A549 (cell line): ENCODE measurements around the gene PKDREJ. TPM values are rescaled to one million over a fixed set of nuclear protein-coding genes. Genes with fewer than 3 reads are reported as not detected.

Experiments used
- ATAC-seq, 2 experiments: fragments of 200-7000 bp in 1 of 2; fragments of >200 bp in 1 of 2; cut with Nextera tagmentation in 1 of 2; cut with Tn5 transposase in 1 of 2; 3 replicates each; pipeline versions ENCODE4 v1.8.0 to v1.9.1; 2018 to 2020; ENCODE audit warnings: mild to moderate bottlenecking in 1 of 2, moderate library complexity in 1 of 2
- CTCF ChIA-PET: fragments of 300-600 bp; sonication (Branson Sonifier 250); formaldehyde crosslinking; extraction: SDS; loops from one replicate; lab custom pipeline; 2021; ENCODE audit warnings: antibody characterized with exemption, inconsistent platforms; lab: Yijun Ruan, JAX
- POLR2A ChIA-PET: fragments of 350-600 bp; formaldehyde crosslinking; extraction: SDS; loops from one replicate; lab custom pipeline; 2021; ENCODE audit warnings: antibody characterized with exemption, inconsistent platforms; lab: Yijun Ruan, JAX
- DNase-seq, 2 experiments: peaks; one replicate each; pipeline versions ENCODE4 v3.0.0 to v3.0.0-alpha.2; 2011 to 2016; ENCODE audit warnings: low read depth in 1 of 2, low spot score in 1 of 2
- FAIRE-seq: peaks from 2 replicates; lab custom pipeline; 2011; peaks lifted over from hg19 to GRCh38; lab: Jason Lieb, UNC
- H3K27ac ChIP-seq, 2 experiments: fragments of >200 bp; sonication (Bioruptor Twin); formaldehyde crosslinking; 3 replicates each; pipeline ENCODE4 v1.5.1; 2016 to 2017
- H3K4me1 ChIP-seq: fragments of >200 bp; sonication (Bioruptor Twin); formaldehyde crosslinking; 3 replicates; pipeline ENCODE4 v1.6.1; 2016
- H3K4me2 ChIP-seq: fragments of >200 bp; sonication (Bioruptor Twin); formaldehyde crosslinking; 3 replicates; pipeline ENCODE4 v1.6.1; 2016
- H3K4me3 ChIP-seq: fragments of >200 bp; sonication (Bioruptor Twin); formaldehyde crosslinking; 3 replicates; pipeline ENCODE4 v1.5.1; 2016
- H3K9me3 ChIP-seq: fragments of >200 bp; sonication (Bioruptor Twin); formaldehyde crosslinking; 3 replicates; pipeline ENCODE4 v1.6.1; 2016
- CBX2 ChIP-seq: fragments of 200-600 bp; sonication (generic); IDR thresholded peaks from 2 replicates; pipeline ENCODE4 v1.6.1; 2016; ENCODE audit warnings: low read depth, mild to moderate bottlenecking, borderline replicate concordance
- CBX8 ChIP-seq: fragments of 200-600 bp; sonication (generic); IDR thresholded peaks from 2 replicates; pipeline ENCODE4 v1.6.1; 2016
- EHF ChIP-seq: fragments of 250-450 bp; sonication (Bioruptor Pico); IDR thresholded peaks from 2 replicates; pipeline ENCODE4 v1.5.0; 2020; ENCODE audit warnings: mild to moderate bottlenecking
- EHMT2 ChIP-seq: fragments of 200-600 bp; sonication (generic); IDR thresholded peaks from 2 replicates; pipeline ENCODE4 v1.6.1; 2016; ENCODE audit warnings: antibody characterized with exemption, low read depth, mild to moderate bottlenecking, moderate library complexity
- JUN ChIP-seq, 2 experiments: fragments of >200 bp; sonication (Bioruptor Twin); formaldehyde crosslinking; IDR thresholded peaks; 2 replicates in 1 of 2; 3 replicates in 1 of 2; pipeline ENCODE4 v1.6.1; 2016 to 2017
- MAFK ChIP-seq: fragments of 450-650 bp; IDR thresholded peaks from 2 replicates; pipeline ENCODE4 v1.6.1; 2014; ENCODE audit not compliant: partially characterized antibody
- MAZ ChIP-seq: fragments of 150-350 bp; IDR thresholded peaks from 2 replicates; pipeline ENCODE4 v1.6.1; 2014; ENCODE audit warnings: antibody characterized with exemption, low read depth, low read length, borderline replicate concordance
- PHF8 ChIP-seq: fragments of 200-600 bp; sonication (generic); IDR thresholded peaks from 2 replicates; pipeline ENCODE4 v1.6.1; 2016; ENCODE audit warnings: low read depth, mild to moderate bottlenecking, antibody characterized with exemption, moderate library complexity, borderline replicate concordance
- RFX5 ChIP-seq: fragments of 450-650 bp; IDR thresholded peaks from 2 replicates; pipeline ENCODE4 v1.7.1; 2014; ENCODE audit warnings: antibody characterized with exemption, mild to moderate bottlenecking, moderate library complexity
- RNF2 ChIP-seq: fragments of 200-600 bp; sonication (generic); IDR thresholded peaks from 2 replicates; pipeline ENCODE4 v1.6.1; 2016; ENCODE audit warnings: low read depth, mild to moderate bottlenecking, antibody characterized with exemption, moderate library complexity, borderline replicate concordance
- SMC3 ChIP-seq: fragments of >200 bp; sonication (Bioruptor Twin); formaldehyde crosslinking; IDR thresholded peaks from 3 replicates; pipeline ENCODE4 v1.6.1; 2018; ENCODE audit warnings: inconsistent platforms
- ZNF302 ChIP-seq: fragments of 250-450 bp; sonication (Bioruptor Pico); IDR thresholded peaks from 2 replicates; pipeline ENCODE4 v1.9.0; 2021; ENCODE audit warnings: inconsistent platforms, mild to moderate bottlenecking, moderate library complexity
- WGBS: methylation state at CpG from one replicate; pipeline ENCODE4 v1.1.6; 2017; ENCODE audit errors: missing lambda C conversion rate; 5-methylcytosine and 5-hydroxymethylcytosine counted together
- polyA plus RNA-seq, 4 experiments: library from polyadenylated mRNA; depleted of rRNA in 3 of 4; stranded (reverse); fragments of >200 nt; fragmentation: RNase III in 1 of 4; extraction: RNeasy Plus Mini Kit Qiagen cat#74134 plus additional on column Dnase treatment in 1 of 4; gene quantifications; 2 replicates in 3 of 4; 3 replicates in 1 of 4; pipeline ENCODE4 v1.2.3, GENCODE V29; 2011 to 2017
- TF ChIP-seq, protein P1 (sequence below): fragments of 450-650 bp; IDR thresholded peaks from 2 replicates; pipeline ENCODE4 v1.6.1; 2014; ENCODE audit warnings: antibody characterized with exemption
- TF ChIP-seq, protein P2 (sequence below): fragments of 200-600 bp; sonication (generic); IDR thresholded peaks from 2 replicates; pipeline ENCODE4 v1.6.1; 2016; ENCODE audit warnings: antibody characterized with exemption, mild to moderate bottlenecking, moderate library complexity
- TF ChIP-seq, protein P3 (sequence below): IDR thresholded peaks from 2 replicates; pipeline ENCODE4 v1.6.1; 2012
- TF ChIP-seq, protein P4 (sequence below): fragments of 250-450 bp; sonication (Bioruptor Pico); IDR thresholded peaks from 2 replicates; pipeline ENCODE4 v1.5.0; 2021; ENCODE audit warnings: mild to moderate bottlenecking, moderate library complexity, borderline replicate concordance

The PKDREJ gene
- polyA plus RNA-seq, 2 of the 4 experiments (the other 2 are of a cell fraction), result not detected

DNA sequence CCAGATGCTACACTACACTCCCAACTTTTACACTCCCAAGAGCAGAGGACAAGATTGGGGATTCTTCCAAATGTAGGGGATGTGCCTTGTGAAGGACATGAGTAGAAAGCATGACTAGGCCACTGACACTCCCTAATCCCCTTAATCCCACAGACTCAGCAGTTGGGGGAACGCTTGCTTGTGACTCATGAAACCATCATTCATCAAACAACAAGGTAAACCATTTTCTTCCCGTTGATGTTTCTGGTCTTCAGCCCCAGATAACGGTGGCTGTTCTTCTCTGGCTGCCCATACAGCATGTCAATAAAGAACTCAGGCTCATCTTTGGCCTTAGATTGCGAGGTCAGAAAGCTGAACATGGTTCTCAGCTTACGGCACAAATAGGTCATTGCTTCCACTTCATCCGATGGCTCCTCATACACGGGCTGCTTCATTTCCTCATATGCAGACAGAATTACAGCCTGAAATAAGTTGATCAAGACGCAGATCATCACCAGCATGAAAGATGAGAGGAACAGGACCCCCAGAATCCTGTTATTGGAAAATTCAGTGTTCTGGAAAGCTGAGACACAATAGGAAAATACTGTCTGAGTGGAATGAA lies 6.7 kb downstream of the PKDREJ start:
- FAIRE-seq (no peak), DNase-seq (no peak), ATAC-seq (no peak)
- 58% methylated on average over 8 of the region's 8 CpGs for WGBS
- Histone ChIP-seq H3K4me1 (no peaks in the 10 kb centered on the region), H3K27ac (no peak overlapping the region), H3K4me2 (no peak overlapping the region), H3K9me3 (no peaks in the 10 kb centered on the region), H3K4me3 (no peak overlapping the region)
- TF ChIP-seq MAZ, result no peak
- TF ChIP-seq EHMT2, result no peak
- POLR2A ChIA-PET, result no interaction called here
- CTCF ChIA-PET, result no interaction called here

DNA sequence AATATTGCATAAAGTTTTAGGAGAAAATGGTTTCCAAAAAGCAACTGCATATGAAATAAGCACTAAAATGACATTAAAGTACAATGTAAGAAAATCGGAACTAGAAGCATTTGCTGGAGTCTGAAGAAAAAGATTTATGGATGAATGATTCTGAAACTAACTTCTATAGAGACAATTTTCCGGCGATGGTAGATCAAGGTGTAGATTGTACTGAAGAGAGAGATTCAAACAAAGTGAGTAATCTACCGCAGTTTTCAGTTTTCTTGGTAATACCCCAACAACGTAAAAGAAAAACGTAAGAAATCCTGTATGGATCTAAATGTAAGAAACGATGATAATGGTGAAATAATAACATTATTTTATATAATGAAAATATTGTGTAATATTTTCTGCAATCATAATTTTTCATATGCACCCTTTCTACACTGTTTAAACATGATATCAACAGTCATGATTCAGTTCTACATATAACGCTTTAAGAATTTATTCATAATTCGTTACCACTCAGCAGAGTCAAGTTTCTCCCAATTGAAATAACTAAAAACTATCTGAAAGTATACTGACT lies 11.2 kb downstream of the PKDREJ start:
- no peak for DNase-seq
- peaks cover 5% of the 10 kb centered on the region; the same call in 1 of the 3 replicates for H3K4me1 ChIP-seq
- no peak overlapping the region for H3K4me3 ChIP-seq
- no peak overlapping the region; the same call in 2 of the 3 replicates for H3K4me2 ChIP-seq
- ChIA-PET CTCF (no interaction called here), POLR2A (no interaction called here)
- ATAC-seq, result no peak
- no peak for FAIRE-seq
- WGBS, result 91% methylated on average over 9 of the region's 9 CpGs
- no peak overlapping the region for H3K27ac ChIP-seq
- H3K9me3 ChIP-seq, result no peaks in the 10 kb centered on the region
- TF ChIP-seq, protein P1, sequence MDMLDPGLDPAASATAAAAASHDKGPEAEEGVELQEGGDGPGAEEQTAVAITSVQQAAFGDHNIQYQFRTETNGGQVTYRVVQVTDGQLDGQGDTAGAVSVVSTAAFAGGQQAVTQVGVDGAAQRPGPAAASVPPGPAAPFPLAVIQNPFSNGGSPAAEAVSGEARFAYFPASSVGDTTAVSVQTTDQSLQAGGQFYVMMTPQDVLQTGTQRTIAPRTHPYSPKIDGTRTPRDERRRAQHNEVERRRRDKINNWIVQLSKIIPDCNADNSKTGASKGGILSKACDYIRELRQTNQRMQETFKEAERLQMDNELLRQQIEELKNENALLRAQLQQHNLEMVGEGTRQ, result no peak
- no peak for TF ChIP-seq CBX8
- TF ChIP-seq, protein P2, sequence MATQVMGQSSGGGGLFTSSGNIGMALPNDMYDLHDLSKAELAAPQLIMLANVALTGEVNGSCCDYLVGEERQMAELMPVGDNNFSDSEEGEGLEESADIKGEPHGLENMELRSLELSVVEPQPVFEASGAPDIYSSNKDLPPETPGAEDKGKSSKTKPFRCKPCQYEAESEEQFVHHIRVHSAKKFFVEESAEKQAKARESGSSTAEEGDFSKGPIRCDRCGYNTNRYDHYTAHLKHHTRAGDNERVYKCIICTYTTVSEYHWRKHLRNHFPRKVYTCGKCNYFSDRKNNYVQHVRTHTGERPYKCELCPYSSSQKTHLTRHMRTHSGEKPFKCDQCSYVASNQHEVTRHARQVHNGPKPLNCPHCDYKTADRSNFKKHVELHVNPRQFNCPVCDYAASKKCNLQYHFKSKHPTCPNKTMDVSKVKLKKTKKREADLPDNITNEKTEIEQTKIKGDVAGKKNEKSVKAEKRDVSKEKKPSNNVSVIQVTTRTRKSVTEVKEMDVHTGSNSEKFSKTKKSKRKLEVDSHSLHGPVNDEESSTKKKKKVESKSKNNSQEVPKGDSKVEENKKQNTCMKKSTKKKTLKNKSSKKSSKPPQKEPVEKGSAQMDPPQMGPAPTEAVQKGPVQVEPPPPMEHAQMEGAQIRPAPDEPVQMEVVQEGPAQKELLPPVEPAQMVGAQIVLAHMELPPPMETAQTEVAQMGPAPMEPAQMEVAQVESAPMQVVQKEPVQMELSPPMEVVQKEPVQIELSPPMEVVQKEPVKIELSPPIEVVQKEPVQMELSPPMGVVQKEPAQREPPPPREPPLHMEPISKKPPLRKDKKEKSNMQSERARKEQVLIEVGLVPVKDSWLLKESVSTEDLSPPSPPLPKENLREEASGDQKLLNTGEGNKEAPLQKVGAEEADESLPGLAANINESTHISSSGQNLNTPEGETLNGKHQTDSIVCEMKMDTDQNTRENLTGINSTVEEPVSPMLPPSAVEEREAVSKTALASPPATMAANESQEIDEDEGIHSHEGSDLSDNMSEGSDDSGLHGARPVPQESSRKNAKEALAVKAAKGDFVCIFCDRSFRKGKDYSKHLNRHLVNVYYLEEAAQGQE, result no peak
- TF ChIP-seq ZNF302 (CRISPR knock-in tag), result no peak
- TF ChIP-seq RNF2, result no peak
- TF ChIP-seq JUN (IDR thresholded peaks at IDR 0.05), result no peak
- no peak for TF ChIP-seq EHF
- TF ChIP-seq, protein P3, sequence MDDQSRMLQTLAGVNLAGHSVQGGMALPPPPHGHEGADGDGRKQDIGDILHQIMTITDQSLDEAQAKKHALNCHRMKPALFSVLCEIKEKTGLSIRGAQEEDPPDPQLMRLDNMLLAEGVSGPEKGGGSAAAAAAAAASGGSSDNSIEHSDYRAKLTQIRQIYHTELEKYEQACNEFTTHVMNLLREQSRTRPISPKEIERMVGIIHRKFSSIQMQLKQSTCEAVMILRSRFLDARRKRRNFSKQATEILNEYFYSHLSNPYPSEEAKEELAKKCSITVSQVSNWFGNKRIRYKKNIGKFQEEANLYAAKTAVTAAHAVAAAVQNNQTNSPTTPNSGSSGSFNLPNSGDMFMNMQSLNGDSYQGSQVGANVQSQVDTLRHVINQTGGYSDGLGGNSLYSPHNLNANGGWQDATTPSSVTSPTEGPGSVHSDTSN, result no peak
- TF ChIP-seq PHF8, result no peak
- no peak for TF ChIP-seq MAFK
- no peak for TF ChIP-seq SMC3
- TF ChIP-seq CBX2, result no peak
- TF ChIP-seq, protein P4, sequence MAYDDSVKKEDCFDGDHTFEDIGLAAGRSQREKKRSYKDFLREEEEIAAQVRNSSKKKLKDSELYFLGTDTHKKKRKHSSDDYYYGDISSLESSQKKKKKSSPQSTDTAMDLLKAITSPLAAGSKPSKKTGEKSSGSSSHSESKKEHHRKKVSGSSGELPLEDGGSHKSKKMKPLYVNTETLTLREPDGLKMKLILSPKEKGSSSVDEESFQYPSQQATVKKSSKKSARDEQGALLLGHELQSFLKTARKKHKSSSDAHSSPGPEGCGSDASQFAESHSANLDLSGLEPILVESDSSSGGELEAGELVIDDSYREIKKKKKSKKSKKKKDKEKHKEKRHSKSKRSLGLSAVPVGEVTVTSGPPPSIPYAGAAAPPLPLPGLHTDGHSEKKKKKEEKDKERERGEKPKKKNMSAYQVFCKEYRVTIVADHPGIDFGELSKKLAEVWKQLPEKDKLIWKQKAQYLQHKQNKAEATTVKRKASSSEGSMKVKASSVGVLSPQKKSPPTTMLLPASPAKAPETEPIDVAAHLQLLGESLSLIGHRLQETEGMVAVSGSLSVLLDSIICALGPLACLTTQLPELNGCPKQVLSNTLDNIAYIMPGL (CRISPR knock-in tag), result no peak
- no peak for TF ChIP-seq RFX5
